Endothelial cell of umbilical vein (primary cell): ENCODE data around the gene MPDU1. TPM values are rescaled to one million over a fixed set of nuclear protein-coding genes. Genes with fewer than 3 reads are reported as not detected.

Experiments
- BruUV-seq: library from RNA; stranded (reverse); fragments of 400-500 nt; replicated peaks from 2 replicates; lab custom pipeline; 2021; lab: Mats Ljungman, UMichigan
- CTCF ChIA-PET: fragments of 300-600, 350-600 bp; sonication (Branson Sonifier 250); formaldehyde crosslinking; loops from one replicate; lab custom pipeline; 2021; ENCODE audit warnings: antibody characterized with exemption, inconsistent platforms; lab: Charles Lee
- POLR2A ChIA-PET: fragments of 300-600, 350-600 bp; sonication (Branson Sonifier 250); formaldehyde crosslinking; loops from one replicate; lab custom pipeline; 2021; ENCODE audit warnings: antibody characterized with exemption, inconsistent platforms; lab: Charles Lee
- DNase-seq: peaks from one replicate; pipeline ENCODE4 v3.0.0-alpha.2; 2011; ENCODE audit warnings: low read depth, low spot score
- FAIRE-seq: peaks from 2 replicates; lab custom pipeline; 2011; peaks lifted over from hg19 to GRCh38; lab: Jason Lieb, UNC
- H2AFZ ChIP-seq: 2 replicates; pipeline ENCODE4 v1.6.0; 2012; ENCODE audit warnings: low read depth, low read length, control low read depth, inconsistent platforms
- H3K27ac ChIP-seq: 2 replicates; pipeline ENCODE4 v1.5.1; 2011; ENCODE audit warnings: low read depth, mild to moderate bottlenecking, control low read depth, low read length, moderate library complexity; ENCODE audit not compliant: insufficient read depth
- H3K27me3 ChIP-seq, 2 experiments: 2 replicates each; pipeline versions ENCODE4 v1.6.0 to v1.6.1; 2011; ENCODE audit warnings: low read length in 2 of 2, mixed read lengths in 1 of 2; ENCODE audit not compliant: control insufficient read depth in 2 of 2, insufficient read depth in 2 of 2
- H3K36me3 ChIP-seq, 2 experiments: 2 replicates in 1 of 2; 3 replicates in 1 of 2; pipeline ENCODE4 v1.5.1; 2011; ENCODE audit warnings: low read length in 2 of 2, mild to moderate bottlenecking in 1 of 2, moderate library complexity in 1 of 2; ENCODE audit not compliant: control insufficient read depth in 2 of 2, insufficient read depth in 2 of 2; ENCODE audit errors: extremely low read depth in 1 of 2
- H3K4me1 ChIP-seq: 3 replicates; pipeline ENCODE4 v1.5.1; 2011; ENCODE audit warnings: mild to moderate bottlenecking, low read length; ENCODE audit not compliant: control insufficient read depth, insufficient read depth; ENCODE audit errors: extremely low read depth
- H3K4me2 ChIP-seq: 2 replicates; pipeline ENCODE4 v1.6.1; 2011; ENCODE audit warnings: low read length, control low read depth, mixed read lengths; ENCODE audit not compliant: insufficient read depth
- H3K4me3 ChIP-seq, 3 experiments: fragments of 200-600 bp in 1 of 3; sonication (generic), shearing (Covaris generic) in 1 of 3; replicated peaks in 1 of 3; 2 replicates each; pipeline ENCODE4 v1.5.1; 2011 to 2016; ENCODE audit warnings: control low read depth in 3 of 3, low read length in 3 of 3, mild to moderate bottlenecking in 2 of 3, inconsistent platforms in 1 of 3, low read depth in 1 of 3, moderate library complexity in 1 of 3; ENCODE audit not compliant: insufficient read depth in 1 of 3
- H3K79me2 ChIP-seq: 2 replicates; pipeline ENCODE4 v1.6.0; 2012; ENCODE audit warnings: low read length, inconsistent platforms; ENCODE audit not compliant: control insufficient read depth, insufficient read depth
- H3K9ac ChIP-seq: replicated peaks from 2 replicates; pipeline ENCODE3; 2011; ENCODE audit warnings: low read length, control low read depth; ENCODE audit not compliant: insufficient read depth; ENCODE audit errors: extremely low read depth
- H3K9me1 ChIP-seq: replicated peaks from 3 replicates; pipeline ENCODE4 v1.6.0; 2011; ENCODE audit warnings: mild to moderate bottlenecking, low read length; ENCODE audit not compliant: control insufficient read depth, insufficient read depth; ENCODE audit errors: extremely low read depth
- H3K9me3 ChIP-seq: replicated peaks from 2 replicates; pipeline ENCODE4 v1.5.1; 2012; ENCODE audit warnings: low read length, inconsistent platforms; ENCODE audit not compliant: control insufficient read depth, insufficient read depth
- H4K20me1 ChIP-seq: replicated peaks from 2 replicates; pipeline ENCODE3; 2011; ENCODE audit warnings: mild to moderate bottlenecking, low read length; ENCODE audit not compliant: control insufficient read depth, insufficient read depth; ENCODE audit errors: extremely low read depth
- JUN ChIP-seq: IDR thresholded peaks from 2 replicates; pipeline ENCODE4 v1.6.1; 2011; ENCODE audit warnings: borderline replicate concordance, low read depth; ENCODE audit not compliant: insufficient read length, insufficient read depth
- POLR2AphosphoS5 ChIP-seq: IDR thresholded peaks from 2 replicates; pipeline ENCODE4 v1.6.1; 2012; ENCODE audit warnings: low read depth, mild to moderate bottlenecking, control low read depth, low read length, moderate library complexity; ENCODE audit not compliant: insufficient read depth
- dilution Hi-C: fragments of 300-500 bp; cut with MboI; formaldehyde crosslinking; loops from one replicate; pipeline ENCODE4 v1.15.0; 2019; ENCODE audit warnings: low sequenced_read_pairs; ENCODE audit not compliant: extremely low pct_ligation_motif_present
- intact Hi-C: fragments of 100-400 bp; cut with micrococcal nuclease; formaldehyde crosslinking; loops from one replicate; pipeline ENCODE4 v1.10.0; 2022
- polyA plus RNA-seq, 4 experiments: library from polyadenylated mRNA; depleted of rRNA in 3 of 4; stranded (reverse) in 3 of 4; unstranded in 1 of 4; fragments of >200 nt; gene quantifications; 2 replicates each; pipeline versions ENCODE4 v1.2.1 to v1.2.3, GENCODE V29; 2011 to 2012; ENCODE audit warnings: missing spikeins in 1 of 4
- total RNA-seq: library from RNA; stranded (reverse); gene quantifications from 2 replicates; pipeline ENCODE4 v1.2.3, GENCODE V29; 2021
- TF ChIP-seq, protein P1 (sequence below), 2 donors: IDR thresholded peaks; 1 replicate in 1 of 2; 2 replicates in 1 of 2; pipeline ENCODE4 v1.5.1; 2011; ENCODE audit warnings: low read length in 2 of 2, mild to moderate bottlenecking in 2 of 2, moderate library complexity in 2 of 2, control low read depth in 1 of 2, inconsistent platforms in 1 of 2, low read depth in 1 of 2; ENCODE audit not compliant: insufficient read depth in 1 of 2; ENCODE audit errors: extremely low read depth in 1 of 2

MPDU1 gene
- total and polyA plus RNA-seq, 2 donors (not counting 3 experiments of a cell fraction or from before 2014, with no cell fraction given): 78.0 to 368 TPM

DNA sequence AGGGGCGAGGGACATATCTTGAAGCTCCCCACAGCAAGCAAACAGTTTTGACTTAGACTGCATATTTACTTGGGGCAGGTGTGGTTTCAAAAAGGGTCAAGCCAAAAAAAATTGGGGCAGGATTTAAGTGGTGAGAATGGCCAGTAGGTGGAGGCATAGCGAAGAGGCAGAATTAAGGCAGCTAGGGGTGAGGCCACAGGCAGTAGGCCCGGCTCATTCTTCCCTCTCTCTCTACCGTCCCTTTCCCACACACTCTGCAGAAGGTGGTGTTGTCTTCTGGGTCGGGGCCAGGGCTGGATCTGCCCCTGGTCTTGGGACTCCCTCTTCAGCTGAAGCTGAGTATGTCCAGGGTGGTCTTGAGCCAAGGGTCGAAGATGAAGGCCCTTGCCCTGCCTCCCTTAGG, 48.8 kb downstream of the MPDU1 start:
- CTCF ChIA-PET: interaction anchor here (0.6 to 6.6 kb wide), 15 partner anchors 10 to 409 kb away, joined by 3 to 97 read pairs (median 4); partner anchors contain the start of genes DNAH2, TP53 and WRAP53
- POLR2A ChIA-PET: no interaction called here
- peak; percentile 73 for FAIRE-seq

DNA sequence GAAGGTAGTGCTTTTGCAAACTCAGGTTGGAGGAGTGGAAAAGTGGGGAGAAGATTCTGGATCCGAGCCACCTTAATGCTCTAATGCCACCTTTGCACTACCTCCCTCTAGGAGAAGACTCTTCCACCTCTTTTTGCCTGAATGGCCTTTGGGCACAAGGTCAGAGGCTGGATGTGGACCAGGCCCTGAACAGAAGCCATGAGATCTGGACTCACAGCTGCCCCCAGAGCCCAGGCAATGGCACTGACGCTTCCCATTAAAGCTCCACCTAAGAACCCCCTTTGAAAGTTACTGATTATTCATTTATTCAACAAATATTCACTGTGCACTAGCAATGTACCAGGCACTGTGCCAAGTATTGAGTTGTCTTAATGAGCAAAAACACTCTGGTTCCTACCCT, 49.4 kb downstream of the MPDU1 start:
- Histone ChIP-seq H3K4me1 (no peaks in the 10 kb centered on the region), H3K9me3 (no peaks in the 10 kb centered on the region), H3K27me3 (no peaks in the 10 kb centered on the region), H4K20me1 (no peaks in the 10 kb centered on the region), H3K79me2 (no peaks in the 10 kb centered on the region), H3K4me2 (no peak overlapping the region), H3K4me3 (no peak overlapping the region), H3K36me3 (no peaks in the 10 kb centered on the region), H3K9ac (no peak overlapping the region), H3K27ac (no peak overlapping the region), H2AFZ (no peak overlapping the region), H3K9me1 (no peaks in the 10 kb centered on the region)
- ChIA-PET CTCF (interaction anchor here (0.7 to 6.6 kb wide), 16 partner anchors 9 to 408 kb away, joined by 3 to 97 read pairs (median 4); partner anchors contain the start of genes DNAH2, TP53 and WRAP53), POLR2A (no interaction called here)
- FAIRE-seq (no peak), DNase-seq (no peak)
- dilution Hi-C loops: no loop called here
- TF ChIP-seq POLR2AphosphoS5: no peak
- intact Hi-C loops: no loop called here
- BruUV-seq: no TSS peak

More for the DNA sequence above, 48.8 kb downstream of the MPDU1 start:
- dilution Hi-C loops (no loop called here), intact Hi-C loops (no loop called here)
- no peak overlapping the region for H3K4me2 ChIP-seq
- TF ChIP-seq, protein P1, sequence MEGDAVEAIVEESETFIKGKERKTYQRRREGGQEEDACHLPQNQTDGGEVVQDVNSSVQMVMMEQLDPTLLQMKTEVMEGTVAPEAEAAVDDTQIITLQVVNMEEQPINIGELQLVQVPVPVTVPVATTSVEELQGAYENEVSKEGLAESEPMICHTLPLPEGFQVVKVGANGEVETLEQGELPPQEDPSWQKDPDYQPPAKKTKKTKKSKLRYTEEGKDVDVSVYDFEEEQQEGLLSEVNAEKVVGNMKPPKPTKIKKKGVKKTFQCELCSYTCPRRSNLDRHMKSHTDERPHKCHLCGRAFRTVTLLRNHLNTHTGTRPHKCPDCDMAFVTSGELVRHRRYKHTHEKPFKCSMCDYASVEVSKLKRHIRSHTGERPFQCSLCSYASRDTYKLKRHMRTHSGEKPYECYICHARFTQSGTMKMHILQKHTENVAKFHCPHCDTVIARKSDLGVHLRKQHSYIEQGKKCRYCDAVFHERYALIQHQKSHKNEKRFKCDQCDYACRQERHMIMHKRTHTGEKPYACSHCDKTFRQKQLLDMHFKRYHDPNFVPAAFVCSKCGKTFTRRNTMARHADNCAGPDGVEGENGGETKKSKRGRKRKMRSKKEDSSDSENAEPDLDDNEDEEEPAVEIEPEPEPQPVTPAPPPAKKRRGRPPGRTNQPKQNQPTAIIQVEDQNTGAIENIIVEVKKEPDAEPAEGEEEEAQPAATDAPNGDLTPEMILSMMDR (IDR thresholded peaks at IDR 0.05; ENCODE audit: extremely low read depth in 1 of 2, insufficient read depth in 1 of 2, low read depth in 1 of 2, low read length in 2 of 2): peak; percentile 41 to 49
- TF ChIP-seq JUN: no peak
- no TSS peak for BruUV-seq
- no peaks in the 10 kb centered on the region for H3K27me3 ChIP-seq
- H3K4me3 ChIP-seq: no peak overlapping the region
- H4K20me1 ChIP-seq: no peaks in the 10 kb centered on the region
- H3K9me1 ChIP-seq: no peaks in the 10 kb centered on the region
- peak; percentile 24 for DNase-seq
- no peaks in the 10 kb centered on the region for H3K4me1 ChIP-seq
- H2AFZ ChIP-seq: no peak overlapping the region
- no peak overlapping the region for H3K27ac ChIP-seq
- H3K9ac ChIP-seq: no peak overlapping the region
- H3K79me2 ChIP-seq: no peaks in the 10 kb centered on the region
- H3K9me3 ChIP-seq: no peaks in the 10 kb centered on the region
- no peaks in the 10 kb centered on the region for H3K36me3 ChIP-seq
